ENCODE data around the gene ZKSCAN8. TPM values are rescaled to one million over a fixed set of nuclear protein-coding genes. Genes with fewer than 3 reads are reported as not detected.

ZKSCAN8 gene
- polyA plus RNA-seq, 3 donors, result 0.49 to 7.9 (median 0.71) TPM

DNA sequence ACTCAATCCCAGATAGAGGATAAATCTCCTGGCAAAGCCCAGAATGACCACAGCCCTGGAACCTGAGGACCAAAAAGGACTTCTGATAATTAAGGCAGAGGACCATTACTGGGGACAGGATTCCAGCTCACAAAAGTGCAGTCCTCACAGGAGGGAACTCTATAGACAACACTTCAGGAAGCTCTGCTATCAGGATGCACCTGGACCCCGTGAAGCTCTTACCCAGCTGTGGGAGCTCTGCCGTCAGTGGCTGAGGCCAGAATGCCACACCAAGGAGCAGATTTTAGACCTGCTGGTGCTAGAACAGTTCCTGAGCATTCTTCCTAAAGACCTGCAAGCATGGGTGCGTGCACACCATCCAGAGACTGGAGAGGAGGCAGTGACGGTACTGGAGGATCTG, 16.3 kb upstream of the ZKSCAN8 start:
- peak overlapping the region; percentile 82 for H3K9ac ChIP-seq (ENCODE audit: insufficient read depth, low read length, poor library complexity, severe bottlenecking)

DNA sequence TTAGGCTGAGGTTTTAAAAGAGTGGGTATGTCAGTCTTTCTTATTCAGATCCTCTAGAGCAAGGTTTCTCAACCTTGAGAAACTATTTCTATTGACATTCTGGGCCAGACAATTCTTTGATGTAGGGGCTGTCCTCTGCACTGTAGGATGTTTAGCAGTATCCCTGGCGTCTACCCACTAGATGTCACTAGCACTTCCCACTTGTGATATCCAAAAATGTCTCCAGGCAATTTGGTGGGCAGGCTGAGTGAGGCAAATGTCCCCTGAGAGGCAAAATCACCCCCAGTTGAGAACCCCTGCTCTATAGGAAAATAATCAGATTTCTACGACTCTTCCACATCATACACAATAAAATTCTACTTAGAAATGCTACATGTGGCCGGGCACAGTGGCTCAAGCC, 7.7 kb upstream of the ZKSCAN8 start:
- intact Hi-C loops (cut with micrococcal nuclease), result loop anchor here (5.0 to 10.0 kb wide), 3 partner anchors 121 to 659 kb away; partner anchors contain the start of genes NKAPL (in 2 of the 2), ZKSCAN4 (in 2 of the 2), ZNF184 (in 1 of the 2) and ZSCAN31 (in 1 of the 2)
- Histone ChIP-seq H3K79me2 (ENCODE audit: insufficient read depth, low read length) (peaks cover 89% of the 10 kb centered on the region), H3K4me3 (replicated peaks in 1 of 3; ENCODE audit: low read depth in 2 of 3, low read length in 3 of 3) (no peak overlapping the region), H3K9ac (ENCODE audit: insufficient read depth, low read length, poor library complexity, severe bottlenecking) (no peak overlapping the region), H3K27ac (ENCODE audit: low read depth in 1 of 2, low read length in 2 of 2) (peak overlapping the region in 1 of 2 donors; percentile 3), H3K36me3 (replicated peaks in 1 of 2; ENCODE audit: control insufficient read depth in 1 of 2, insufficient read depth in 2 of 2, low read length in 2 of 2) (peaks cover 18 to 29% of the 10 kb centered on the region in 2 donors), H3K27me3 (ENCODE audit: control insufficient read depth in 2 of 2, insufficient read depth in 2 of 2, low read length in 2 of 2) (no peaks in the 10 kb centered on the region), H2AFZ (ENCODE audit: insufficient read depth, low read depth, low read length, poor library complexity, severe bottlenecking) (no peak overlapping the region), H3K4me2 (replicated peaks; ENCODE audit: extremely low read depth, low read length, poor library complexity, severe bottlenecking) (no peak overlapping the region), H3K4me1 (ENCODE audit: control insufficient read depth in 1 of 2, insufficient read depth in 2 of 2, low read length in 2 of 2) (peaks cover 18 to 23% of the 10 kb centered on the region in 2 donors), H3K9me3 (replicated peaks in 1 of 2; ENCODE audit: control insufficient read depth in 1 of 2, insufficient read depth in 1 of 2, low read length in 2 of 2) (no peaks in the 10 kb centered on the region), H4K20me1 (ENCODE audit: insufficient read depth, low read length) (no peaks in the 10 kb centered on the region)
- H3K4me3 Mint-ChIP-seq, result no peak overlapping the region
- H3K4me1 Mint-ChIP-seq, result peaks cover 40% of the 10 kb centered on the region
- WGBS (ENCODE audit: insufficient coverage), result 92% methylated on average over 2 of the region's 3 CpGs
- no peaks in the 10 kb centered on the region for H3K9me3 Mint-ChIP-seq
- peak in 2 of 3 donors; percentile 12 to 25 for DNase-seq
- H3K27me3 Mint-ChIP-seq (ENCODE audit: low read depth in 3 of 3), result peaks cover 0 to 2% (median 2%) of the 10 kb centered on the region in 3 donors
- peaks cover 21 to 32% of the 10 kb centered on the region in 2 donors for H3K36me3 Mint-ChIP-seq
- H3K27ac Mint-ChIP-seq, result peak overlapping the region in 6 of 7 donors; percentile 7 to 80 (median 68)
- TF ChIP-seq, protein P1, sequence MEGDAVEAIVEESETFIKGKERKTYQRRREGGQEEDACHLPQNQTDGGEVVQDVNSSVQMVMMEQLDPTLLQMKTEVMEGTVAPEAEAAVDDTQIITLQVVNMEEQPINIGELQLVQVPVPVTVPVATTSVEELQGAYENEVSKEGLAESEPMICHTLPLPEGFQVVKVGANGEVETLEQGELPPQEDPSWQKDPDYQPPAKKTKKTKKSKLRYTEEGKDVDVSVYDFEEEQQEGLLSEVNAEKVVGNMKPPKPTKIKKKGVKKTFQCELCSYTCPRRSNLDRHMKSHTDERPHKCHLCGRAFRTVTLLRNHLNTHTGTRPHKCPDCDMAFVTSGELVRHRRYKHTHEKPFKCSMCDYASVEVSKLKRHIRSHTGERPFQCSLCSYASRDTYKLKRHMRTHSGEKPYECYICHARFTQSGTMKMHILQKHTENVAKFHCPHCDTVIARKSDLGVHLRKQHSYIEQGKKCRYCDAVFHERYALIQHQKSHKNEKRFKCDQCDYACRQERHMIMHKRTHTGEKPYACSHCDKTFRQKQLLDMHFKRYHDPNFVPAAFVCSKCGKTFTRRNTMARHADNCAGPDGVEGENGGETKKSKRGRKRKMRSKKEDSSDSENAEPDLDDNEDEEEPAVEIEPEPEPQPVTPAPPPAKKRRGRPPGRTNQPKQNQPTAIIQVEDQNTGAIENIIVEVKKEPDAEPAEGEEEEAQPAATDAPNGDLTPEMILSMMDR (IDR thresholded peaks at IDR 0.05), result peak; percentile 33

More for the DNA sequence above, 16.3 kb upstream of the ZKSCAN8 start:
- peak overlapping the region; percentile 92 to 98 (median 94) for H3K27ac Mint-ChIP-seq
- Histone ChIP-seq H3K4me3 (replicated peaks in 1 of 3; ENCODE audit: low read depth in 2 of 3, low read length in 3 of 3) (peak overlapping the region in 1 of 3 experiments; percentile 94), H3K79me2 (ENCODE audit: insufficient read depth, low read length) (peaks cover 60% of the 10 kb centered on the region), H3K4me1 (ENCODE audit: control insufficient read depth in 1 of 2, insufficient read depth in 2 of 2, low read length in 2 of 2) (peaks cover 14 to 19% of the 10 kb centered on the region in 2 donors), H3K9me3 (replicated peaks in 1 of 2; ENCODE audit: control insufficient read depth in 1 of 2, insufficient read depth in 1 of 2, low read length in 2 of 2) (no peaks in the 10 kb centered on the region), H2AFZ (ENCODE audit: insufficient read depth, low read depth, low read length, poor library complexity, severe bottlenecking) (peak overlapping the region; percentile 97), H3K36me3 (replicated peaks in 1 of 2; ENCODE audit: control insufficient read depth in 1 of 2, insufficient read depth in 2 of 2, low read length in 2 of 2) (peaks cover 35 to 64% of the 10 kb centered on the region in 2 donors), H4K20me1 (ENCODE audit: insufficient read depth, low read length) (no peaks in the 10 kb centered on the region), H3K27ac (ENCODE audit: low read depth in 1 of 2, low read length in 2 of 2) (peak overlapping the region; percentile 31 to 95), H3K27me3 (ENCODE audit: control insufficient read depth in 2 of 2, insufficient read depth in 2 of 2, low read length in 2 of 2) (no peaks in the 10 kb centered on the region), H3K4me2 (replicated peaks; ENCODE audit: extremely low read depth, low read length, poor library complexity, severe bottlenecking) (peak overlapping the region; percentile 97)
- H3K36me3 Mint-ChIP-seq, result peaks cover 47 to 51% of the 10 kb centered on the region in 2 donors
- TF ChIP-seq, protein P1 (IDR thresholded peaks at IDR 0.05), result no peak
- H3K4me3 Mint-ChIP-seq, result peak overlapping the region; percentile 98 to 99
- no peaks in the 10 kb centered on the region for H3K9me3 Mint-ChIP-seq
- H3K4me1 Mint-ChIP-seq, result peaks cover 19% of the 10 kb centered on the region
- no peaks in the 10 kb centered on the region for H3K27me3 Mint-ChIP-seq (ENCODE audit: low read depth in 3 of 3)
- 65% methylated on average over 4 of the region's 4 CpGs for WGBS (ENCODE audit: insufficient coverage)
- intact Hi-C loops (cut with micrococcal nuclease), result no loop called here
- no peak for DNase-seq

Data from CD14-positive monocyte (primary cell).